Measurements from ENCODE around the gene KCNH5.

Gene KCNH5

GRCh38 chr14:62667421-62667914 is 377.8 kb downstream of the KCNH5 start:
- no peak for DNase-seq

GRCh38 chr14:62665286-62665685 is 380.0 kb downstream of the KCNH5 start:
- no peak for DNase-seq

DNA sequence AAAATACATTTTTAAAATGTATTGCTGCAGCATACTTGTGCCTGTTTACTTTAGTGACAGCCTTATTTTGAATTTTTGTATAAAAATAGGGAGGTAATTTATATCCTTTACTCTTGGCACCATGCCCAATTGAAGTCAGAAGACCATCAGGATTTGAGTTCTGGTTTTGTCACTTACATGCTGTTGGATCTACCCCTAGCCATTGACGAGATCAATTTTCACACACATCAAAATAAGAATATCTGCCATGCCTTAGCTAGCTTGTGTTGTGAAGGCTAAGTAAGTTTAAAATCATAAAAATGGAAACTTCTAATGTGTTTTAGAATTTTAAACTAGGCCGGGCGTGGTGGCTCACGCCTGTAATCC is 381.8 kb downstream of the KCNH5 start:
- DNase-seq: no peak

DNA sequence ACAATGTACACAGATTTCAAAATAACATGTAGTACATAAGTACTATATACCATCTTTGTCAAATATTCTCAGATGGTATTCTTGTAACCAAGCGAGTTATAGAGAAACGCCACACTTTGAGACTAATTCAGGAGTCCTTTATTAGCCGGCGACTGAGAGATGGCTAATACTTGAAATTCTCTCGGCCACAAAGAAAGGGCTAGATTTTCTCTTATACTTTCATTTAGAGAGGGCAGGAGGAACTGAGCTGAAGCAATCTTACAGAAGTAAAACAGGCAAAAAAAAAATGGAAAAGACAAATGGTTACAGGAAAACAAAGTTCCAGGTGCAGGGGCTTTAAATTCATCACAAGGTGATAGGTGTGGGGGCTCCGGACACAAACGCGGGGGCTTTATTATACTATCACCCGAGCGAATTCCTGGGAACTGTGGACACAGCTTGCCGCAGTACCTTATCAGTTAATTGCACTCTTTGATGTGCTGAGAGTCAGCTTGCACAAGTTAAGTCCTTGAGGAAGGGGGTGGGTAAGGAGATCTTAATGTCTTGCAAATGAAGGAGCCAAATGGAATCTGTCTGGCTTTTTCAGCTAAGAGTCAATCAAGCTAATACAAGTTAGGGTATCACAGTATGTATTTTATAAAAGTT is 382.3 kb downstream of the KCNH5 start:
- no peak for DNase-seq

- no peak for DNase-seq
Measured at GRCh38 chr14:62661818-62662217, 383.4 kb downstream of the KCNH5 start.

- DNase-seq: no peak
Measured at GRCh38 chr14:62658631-62659030, 386.6 kb downstream of the KCNH5 start.

DNA sequence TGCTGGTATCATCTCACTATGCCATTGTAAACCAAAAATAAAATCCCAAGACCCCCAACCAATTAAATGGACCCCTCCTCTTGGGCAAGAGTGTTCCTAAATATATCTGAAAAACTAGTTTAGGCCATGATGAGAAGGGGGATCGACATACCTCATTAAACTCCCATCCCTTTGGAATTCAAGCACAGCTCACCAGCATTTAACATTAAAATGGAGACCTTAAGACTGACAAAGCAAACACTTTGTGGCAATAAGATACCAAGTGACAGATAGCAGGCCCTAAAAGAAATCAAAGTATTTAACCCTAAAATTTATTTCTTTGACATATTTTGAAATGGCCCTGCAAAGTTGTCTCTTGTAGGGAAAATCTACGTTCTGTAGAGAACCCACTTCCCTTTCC is 387.9 kb downstream of the KCNH5 start:
- DNase-seq: no peak

DNA sequence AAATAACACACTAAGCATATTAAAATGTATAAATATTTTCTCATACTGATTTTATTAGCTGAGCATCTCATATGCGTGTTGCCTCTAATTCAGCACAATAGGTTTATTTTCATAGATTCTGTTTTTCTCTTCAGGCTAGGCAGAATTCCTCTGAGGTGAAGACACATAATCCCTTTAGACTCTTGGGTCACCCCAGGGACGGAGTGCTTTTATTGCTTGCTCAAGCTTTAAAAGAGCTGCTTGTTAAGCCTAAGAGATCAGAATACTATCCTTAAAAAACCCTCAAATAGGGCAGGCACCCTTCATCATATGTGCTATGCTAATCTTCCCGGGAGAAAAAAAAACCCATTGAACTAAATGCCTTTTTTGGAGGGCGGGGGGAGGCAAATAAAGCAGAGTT is 390.1 kb downstream of the KCNH5 start:
- DNase-seq: no peak

DNA sequence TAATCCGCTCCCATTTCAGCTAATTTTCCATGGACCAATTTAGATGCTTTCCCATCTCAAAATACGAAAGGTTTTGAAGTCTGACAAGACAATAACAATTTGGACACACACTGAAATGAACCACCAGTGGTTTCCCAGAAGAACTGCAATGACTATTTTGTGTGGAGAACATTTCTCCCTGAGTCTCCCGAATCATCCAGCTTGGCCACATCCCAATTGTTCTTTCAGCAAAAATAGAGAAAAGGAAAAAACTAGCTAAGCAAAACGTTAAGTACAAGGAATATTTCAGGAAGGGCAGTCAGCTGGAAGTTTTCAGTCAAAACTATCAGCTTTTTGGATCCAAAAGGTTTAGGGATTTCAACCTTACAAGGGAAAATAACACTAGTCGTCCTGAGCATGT is 390.6 kb downstream of the KCNH5 start:
- DNase-seq: no peak

Measured in CD4-positive, alpha-beta T cell treated with Interleukin-10 for 1 hour (primary cell).